Measurements from ENCODE around the gene RIPOR3. TPM values are rescaled to one million over a fixed set of nuclear protein-coding genes. Genes with fewer than 3 reads are reported as not detected.
"Not testable (repeated sequence)": the region's sequence is repeated elsewhere in the genome, so short reads cannot be mapped to it uniquely, and the experiment has no call there.

Gene RIPOR3
- total RNA-seq, 3 donors from 2014 or later (not counting 1 experiment from before 2014, with no cell fraction given): 0.45 TPM; not detected in 2

- Histone ChIP-seq H3K27ac (ENCODE audit: low read length) (no peak overlapping the region), H3K27me3 (ENCODE audit: control insufficient read depth, insufficient read depth, low read length) (no peaks in the 10 kb centered on the region), H3K36me3 (ENCODE audit: control insufficient read depth, insufficient read depth, low read length) (no peaks in the 10 kb centered on the region), H3K9me3 (ENCODE audit: control insufficient read depth, insufficient read depth, low read length) (no peaks in the 10 kb centered on the region), H3K4me3 (ENCODE audit: low read length) (no peak overlapping the region), H3K4me1 (ENCODE audit: control insufficient read depth, insufficient read depth, low read length) (peaks cover 4% of the 10 kb centered on the region)
- H3K36me3 Mint-ChIP-seq: no peaks in the 10 kb centered on the region
- TF ChIP-seq CTCF (IDR thresholded peaks at IDR 0.05): no peak
- intact Hi-C loops (cut with micrococcal nuclease): no loop called here
- H3K4me3 Mint-ChIP-seq: no peak overlapping the region
- 83% methylated on average over 12 of the region's 12 CpGs for WGBS (ENCODE audit: insufficient coverage)
- H3K27me3 Mint-ChIP-seq (ENCODE audit: low read depth in 2 of 2): peaks cover 3 to 6% of the 10 kb centered on the region in 2 donors
- H3K4me1 Mint-ChIP-seq: no peaks in the 10 kb centered on the region
- H3K9me3 Mint-ChIP-seq: no peaks in the 10 kb centered on the region
- DNase-seq: no peak
- no peak for ATAC-seq
- H3K27ac Mint-ChIP-seq: no peak overlapping the region
These were observed 91.0 kb downstream of the RIPOR3 start for GRCh38 chr20:50600281-50600895.

GRCh38 chr20:50598768-50599167 lies 92.6 kb downstream of the RIPOR3 start:
- H3K36me3 Mint-ChIP-seq; H3K4me1 ChIP-seq (ENCODE audit: control insufficient read depth, insufficient read depth, low read length); H3K27ac ChIP-seq (ENCODE audit: low read length); H3K4me3 ChIP-seq (ENCODE audit: low read length); H3K9me3 Mint-ChIP-seq; H3K4me3 Mint-ChIP-seq; H3K4me1 Mint-ChIP-seq; H3K9me3 ChIP-seq (ENCODE audit: control insufficient read depth, insufficient read depth, low read length); ATAC-seq; H3K27me3 ChIP-seq (ENCODE audit: control insufficient read depth, insufficient read depth, low read length); H3K36me3 ChIP-seq (ENCODE audit: control insufficient read depth, insufficient read depth, low read length); intact Hi-C loops (cut with micrococcal nuclease); DNase-seq; H3K27me3 Mint-ChIP-seq (ENCODE audit: low read depth in 2 of 2); H3K27ac Mint-ChIP-seq: not testable (repeated sequence)
- WGBS (ENCODE audit: insufficient coverage): 99% methylated on average over 4 of the region's 5 CpGs

GRCh38 chr20:50598074-50598473 lies 93.3 kb downstream of the RIPOR3 start:
- Mint-ChIP-seq H3K4me1 (no peaks in the 10 kb centered on the region), H3K27ac (no peak overlapping the region), H3K4me3 (no peak overlapping the region), H3K9me3 (no peaks in the 10 kb centered on the region), H3K27me3 (ENCODE audit: low read depth in 2 of 2) (peaks cover 3 to 6% of the 10 kb centered on the region in 2 donors), H3K36me3 (no peaks in the 10 kb centered on the region)
- H3K27me3 ChIP-seq (ENCODE audit: control insufficient read depth, insufficient read depth, low read length): no peaks in the 10 kb centered on the region
- ATAC-seq (no peak), DNase-seq (no peak)
- TF ChIP-seq CTCF (IDR thresholded peaks at IDR 0.05): no peak
- 83% methylated on average over 7 of the region's 7 CpGs for WGBS (ENCODE audit: insufficient coverage)
- H3K9me3 ChIP-seq (ENCODE audit: control insufficient read depth, insufficient read depth, low read length): no peaks in the 10 kb centered on the region
- no peak overlapping the region for H3K27ac ChIP-seq (ENCODE audit: low read length)
- no peaks in the 10 kb centered on the region for H3K36me3 ChIP-seq (ENCODE audit: control insufficient read depth, insufficient read depth, low read length)
- peaks cover 4% of the 10 kb centered on the region for H3K4me1 ChIP-seq (ENCODE audit: control insufficient read depth, insufficient read depth, low read length)
- H3K4me3 ChIP-seq (ENCODE audit: low read length): no peak overlapping the region
- intact Hi-C loops (cut with micrococcal nuclease): no loop called here

GRCh38 chr20:50597406-50597969 lies 93.9 kb downstream of the RIPOR3 start:
- DNase-seq (no peak), ATAC-seq (no peak)
- H3K9me3 ChIP-seq (ENCODE audit: control insufficient read depth, insufficient read depth, low read length): no peaks in the 10 kb centered on the region
- H3K27me3 Mint-ChIP-seq (ENCODE audit: low read depth in 2 of 2): peaks cover 3 to 6% of the 10 kb centered on the region in 2 donors
- peaks cover 4% of the 10 kb centered on the region for H3K4me1 ChIP-seq (ENCODE audit: control insufficient read depth, insufficient read depth, low read length)
- H3K27ac ChIP-seq (ENCODE audit: low read length): no peak overlapping the region
- H3K4me3 ChIP-seq (ENCODE audit: low read length): no peak overlapping the region
- no peaks in the 10 kb centered on the region for H3K27me3 ChIP-seq (ENCODE audit: control insufficient read depth, insufficient read depth, low read length)
- no peak overlapping the region for H3K27ac Mint-ChIP-seq
- no peaks in the 10 kb centered on the region for H3K9me3 Mint-ChIP-seq
- H3K36me3 ChIP-seq (ENCODE audit: control insufficient read depth, insufficient read depth, low read length): no peaks in the 10 kb centered on the region
- 90% methylated on average over 22 of the region's 22 CpGs for WGBS (ENCODE audit: insufficient coverage)
- TF ChIP-seq CTCF (IDR thresholded peaks at IDR 0.05): no peak
- H3K4me3 Mint-ChIP-seq: no peak overlapping the region
- H3K4me1 Mint-ChIP-seq: no peaks in the 10 kb centered on the region
- no peaks in the 10 kb centered on the region for H3K36me3 Mint-ChIP-seq
- intact Hi-C loops (cut with micrococcal nuclease): no loop called here

Measured in natural killer cell (primary cell).